Astrocyte (in vitro differentiated cells and primary cell): ENCODE data around the gene HIVEP2. TPM values are rescaled to one million over a fixed set of nuclear protein-coding genes. Genes with fewer than 3 reads are reported as not detected.

Experiments used
- DNase-seq: peaks from one replicate; pipeline ENCODE4 v3.0.0-alpha.2; 2010; ENCODE audit warnings: low read depth
- FAIRE-seq: peaks from 2 replicates; lab custom pipeline; 2011; peaks lifted over from hg19 to GRCh38; lab: Jason Lieb, UNC
- H2AFZ ChIP-seq: 2 replicates; pipeline ENCODE4 v1.6.0; 2012; ENCODE audit warnings: low read depth, low read length, inconsistent platforms
- H3K27ac ChIP-seq: 2 replicates; pipeline ENCODE4 v1.5.1; 2011; ENCODE audit warnings: low read depth, low read length, inconsistent platforms
- H3K27me3 ChIP-seq: 2 replicates; pipeline ENCODE4 v1.6.0; 2011; ENCODE audit warnings: low read length, inconsistent platforms; ENCODE audit not compliant: insufficient read depth
- H3K36me3 ChIP-seq: 2 replicates; pipeline ENCODE4 v1.5.1; 2011; ENCODE audit warnings: low read length, inconsistent platforms; ENCODE audit not compliant: insufficient read depth
- H3K4me1 ChIP-seq: 2 replicates; pipeline ENCODE4 v1.5.1; 2011; ENCODE audit warnings: low read length, inconsistent platforms; ENCODE audit not compliant: insufficient read depth
- H3K4me2 ChIP-seq: 2 replicates; pipeline ENCODE4 v1.6.0; 2012; ENCODE audit warnings: low read length, inconsistent platforms
- H3K4me3 ChIP-seq: 2 replicates; pipeline ENCODE4 v1.5.1; 2011; ENCODE audit warnings: low read depth, mild to moderate bottlenecking, low read length, inconsistent platforms; ENCODE audit not compliant: insufficient read depth
- H3K79me2 ChIP-seq: 2 replicates; pipeline ENCODE4 v1.6.0; 2012; ENCODE audit warnings: mild to moderate bottlenecking, low read length, inconsistent platforms; ENCODE audit not compliant: insufficient read depth
- H3K9ac ChIP-seq: 2 replicates; pipeline ENCODE4 v1.6.0; 2012; ENCODE audit warnings: mild to moderate bottlenecking, low read length, inconsistent platforms
- H3K9me3 ChIP-seq: 2 replicates; pipeline ENCODE4 v1.5.1; 2012; ENCODE audit warnings: low read depth, mild to moderate bottlenecking, low read length, inconsistent platforms; ENCODE audit not compliant: insufficient read depth
- H4K20me1 ChIP-seq: 2 replicates; pipeline ENCODE4 v1.6.0; 2012; ENCODE audit warnings: low read length, inconsistent platforms; ENCODE audit not compliant: insufficient read depth
- H3K27ac Mint-ChIP-seq: one replicate; pipeline ENCODE4 v1.8.0; 2021; ENCODE audit warnings: mild to moderate bottlenecking, mixed read lengths; ENCODE audit not compliant: unreplicated experiment
- H3K27me3 Mint-ChIP-seq: one replicate; pipeline ENCODE4 v1.8.0; 2021; ENCODE audit warnings: low read depth, mixed read lengths; ENCODE audit not compliant: unreplicated experiment
- H3K36me3 Mint-ChIP-seq: one replicate; pipeline ENCODE4 v1.8.0; 2021; ENCODE audit warnings: low read depth, mixed read lengths; ENCODE audit not compliant: unreplicated experiment
- H3K4me1 Mint-ChIP-seq: one replicate; pipeline ENCODE4 v1.8.0; 2021; ENCODE audit warnings: low read depth, mixed read lengths; ENCODE audit not compliant: unreplicated experiment
- H3K4me3 Mint-ChIP-seq: one replicate; pipeline ENCODE4 v1.8.0; 2021; ENCODE audit warnings: mild to moderate bottlenecking, moderate library complexity, mixed read lengths; ENCODE audit not compliant: unreplicated experiment
- H3K9me3 Mint-ChIP-seq: one replicate; pipeline ENCODE4 v1.8.0; 2021; ENCODE audit warnings: mild to moderate bottlenecking, mixed read lengths; ENCODE audit not compliant: unreplicated experiment
- CTCF ChIP-seq: IDR thresholded peaks from 2 replicates; pipeline ENCODE4 v1.5.1; 2011; ENCODE audit warnings: low read depth, mild to moderate bottlenecking, inconsistent platforms, low read length, moderate library complexity; ENCODE audit not compliant: insufficient read depth
- EZH2 ChIP-seq: IDR thresholded peaks from 2 replicates; pipeline ENCODE4 v1.6.1; 2012; ENCODE audit warnings: mild to moderate bottlenecking, low read length, inconsistent platforms; ENCODE audit not compliant: insufficient read depth
- total RNA-seq: library from RNA; stranded (reverse); gene quantifications from 2 replicates; pipeline ENCODE4 v1.2.1, GENCODE V29; 2021

Gene HIVEP2
- total RNA-seq, 1 donor from 2014 or later = 21.2 TPM

GRCh38 chr6:142773324-142773723, 171.7 kb downstream of the HIVEP2 start:
- H3K4me1 Mint-ChIP-seq = no peaks in the 10 kb centered on the region

GRCh38 chr6:142771162-142771561, 173.8 kb downstream of the HIVEP2 start:
- no peak overlapping the region for H3K9ac ChIP-seq
- no peak overlapping the region for H3K4me3 ChIP-seq
- H3K27ac ChIP-seq = no peak overlapping the region
- H3K4me1 ChIP-seq = no peaks in the 10 kb centered on the region
- FAIRE-seq (no peak), DNase-seq (no peak)
- TF ChIP-seq CTCF = no peak
- TF ChIP-seq EZH2 = no peak
- peaks cover 46% of the 10 kb centered on the region for H3K36me3 Mint-ChIP-seq
- no peak overlapping the region for H3K27ac Mint-ChIP-seq
- no peak overlapping the region for H3K4me3 Mint-ChIP-seq
- H3K9me3 Mint-ChIP-seq = peaks cover 2% of the 10 kb centered on the region
- peaks cover 7% of the 10 kb centered on the region for H3K4me1 Mint-ChIP-seq
- peaks cover 6% of the 10 kb centered on the region for H3K36me3 ChIP-seq
- no peaks in the 10 kb centered on the region for H4K20me1 ChIP-seq
- H3K79me2 ChIP-seq = no peaks in the 10 kb centered on the region
- H3K4me2 ChIP-seq = no peak overlapping the region
- no peaks in the 10 kb centered on the region for H3K27me3 ChIP-seq
- no peaks in the 10 kb centered on the region for H3K9me3 ChIP-seq
- H2AFZ ChIP-seq = no peak overlapping the region
- H3K27me3 Mint-ChIP-seq = no peaks in the 10 kb centered on the region

More at GRCh38 chr6:142773324-142773723, 171.7 kb downstream of the HIVEP2 start:
- Mint-ChIP-seq H3K4me3 (no peak overlapping the region), H3K36me3 (peaks cover 42% of the 10 kb centered on the region), H3K27ac (no peak overlapping the region), H3K9me3 (peaks cover 2% of the 10 kb centered on the region), H3K27me3 (no peaks in the 10 kb centered on the region)
- TF ChIP-seq EZH2 (no peak), CTCF (no peak)
- Histone ChIP-seq H3K27me3 (no peaks in the 10 kb centered on the region), H3K4me2 (no peak overlapping the region), H3K79me2 (no peaks in the 10 kb centered on the region), H3K27ac (no peak overlapping the region), H3K4me1 (no peaks in the 10 kb centered on the region), H3K9me3 (no peaks in the 10 kb centered on the region), H3K4me3 (no peak overlapping the region), H4K20me1 (no peaks in the 10 kb centered on the region), H3K9ac (no peak overlapping the region), H2AFZ (no peak overlapping the region), H3K36me3 (peaks cover 6% of the 10 kb centered on the region)
- FAIRE-seq = no peak
- DNase-seq = no peak

- no peaks in the 10 kb centered on the region for H3K9me3 Mint-ChIP-seq
- FAIRE-seq = no peak
These were observed 179.7 kb downstream of the HIVEP2 start for GRCh38 chr6:142765306-142765705.

More at GRCh38 chr6:142765306-142765705, 179.7 kb downstream of the HIVEP2 start:
- Histone ChIP-seq H3K9me3 (no peaks in the 10 kb centered on the region), H3K4me1 (peaks cover 17% of the 10 kb centered on the region), H3K9ac (no peak overlapping the region), H2AFZ (no peak overlapping the region), H4K20me1 (no peaks in the 10 kb centered on the region), H3K27ac (no peak overlapping the region), H3K79me2 (no peaks in the 10 kb centered on the region), H3K4me3 (no peak overlapping the region), H3K27me3 (no peaks in the 10 kb centered on the region), H3K36me3 (peaks cover 18% of the 10 kb centered on the region), H3K4me2 (no peak overlapping the region)
- Mint-ChIP-seq H3K36me3 (peaks cover 18% of the 10 kb centered on the region), H3K4me1 (peaks cover 31% of the 10 kb centered on the region), H3K27me3 (no peaks in the 10 kb centered on the region), H3K27ac (no peak overlapping the region), H3K4me3 (no peak overlapping the region)
- DNase-seq = no peak
- TF ChIP-seq CTCF = no peak
- TF ChIP-seq EZH2 = no peak
